Ascending aorta (tissue), 2 donors: Measurements from ENCODE around the gene CTSZ. TPM values are rescaled to one million over a fixed set of nuclear protein-coding genes. Genes with fewer than 3 reads are reported as not detected.

Experiments
- DNase-seq, 2 donors: peaks; one replicate each; pipeline ENCODE4 v3.0.0-alpha.2; 2019; ENCODE audit warnings: low spot score in 2 of 2
- H3K27ac ChIP-seq, 2 donors: fragments of 200-600 bp; sonication (generic); one replicate each; pipeline ENCODE4 v1.5.1; 2016 to 2017; ENCODE audit warnings: mild to moderate bottlenecking in 1 of 2
- H3K27me3 ChIP-seq: fragments of 200-600 bp; sonication (generic); one replicate; pipeline ENCODE4 v1.5.1; 2017
- H3K36me3 ChIP-seq, 2 donors: fragments of 200-600 bp; sonication (generic); one replicate each; pipeline ENCODE4 v1.5.1; 2016
- H3K4me1 ChIP-seq, 2 donors: fragments of 200-600 bp; sonication (generic); one replicate each; pipeline ENCODE4 v1.5.1; 2016 to 2017; ENCODE audit warnings: mild to moderate bottlenecking in 1 of 2
- H3K4me3 ChIP-seq, 2 donors: fragments of 200-600 bp; sonication (generic); one replicate each; pipeline ENCODE4 v1.5.1; 2016 to 2017; ENCODE audit warnings: mild to moderate bottlenecking in 1 of 2
- H3K9me3 ChIP-seq, 2 donors: fragments of 200-600 bp; sonication (generic); one replicate each; pipeline ENCODE4 v1.5.1; 2016
- CTCF ChIP-seq, 3 experiments: fragments of 200-600 bp in 2 of 3; fragments of 450-650 bp in 1 of 3; sonication (generic) in 2 of 3; IDR thresholded peaks; one replicate each; pipeline ENCODE4 v1.5.1; 2016 to 2019; ENCODE audit warnings: antibody characterized with exemption in 3 of 3, mild to moderate bottlenecking in 1 of 3, moderate library complexity in 1 of 3
- intact Hi-C: fragments of 100-400 bp; cut with DNase I; formaldehyde crosslinking; loops from one replicate; pipeline ENCODE4 v1.15.1; 2023
- total RNA-seq: library from RNA; depleted of rRNA; stranded (reverse); fragments of >200 nt; gene quantifications from one replicate; pipeline ENCODE4 v1.1.0, GENCODE V29; 2016

Gene CTSZ
- total RNA-seq, result 342 TPM

GRCh38 chr20:59006864-59007664 is at the start of gene CTSZ:
Gene CTSZ, minus strand, starts transcription at chr20:59007254. Its CDS starts 126 bp downstream, at chr20:59007128.
- H3K27me3 ChIP-seq, result no peaks in the 10 kb centered on the region
- H3K9me3 ChIP-seq, result no peaks in the 10 kb centered on the region
- no peak for TF ChIP-seq CTCF (IDR thresholded peaks at IDR 0.05)
- peak within 1 kb of the TSS; percentile 88 for H3K27ac ChIP-seq
- peak in 1 of 2 donors; percentile 73 for DNase-seq
- peak within 1 kb of the TSS; percentile 73 to 82 for H3K4me3 ChIP-seq
- intact Hi-C loops, result loop anchor here (1.0 to 5.0 kb wide), 4 partner anchors 24 to 99 kb away; partner anchors contain the start of genes NELFCD and PRELID3B
- peaks cover 16 to 38% of the 10 kb centered on the region in 2 donors for H3K4me1 ChIP-seq
- H3K36me3 ChIP-seq, result peaks cover 2% of the 10 kb centered on the region in 2 donors

DNA sequence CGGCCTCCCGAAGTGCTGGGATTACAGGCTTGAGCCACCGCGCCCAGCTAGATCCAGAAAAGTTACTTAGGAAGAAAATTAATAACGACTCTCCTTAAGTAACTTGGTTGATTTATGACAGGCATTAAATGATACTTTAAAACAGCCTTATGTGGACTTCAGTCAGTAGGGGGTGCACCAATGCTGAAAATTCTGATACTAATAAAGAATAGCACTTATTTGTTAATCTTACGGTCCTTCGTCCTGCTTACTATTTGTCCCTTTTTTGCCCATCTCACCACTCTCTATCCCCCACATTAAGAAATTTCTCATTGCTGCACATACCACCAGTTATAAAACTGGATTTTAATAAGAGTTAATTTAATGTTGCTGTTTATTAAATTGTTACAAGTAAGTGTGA is 48.2 kb upstream of the CTSZ start:
- no peaks in the 10 kb centered on the region for H3K9me3 ChIP-seq
- peak in 1 of 3 experiments; percentile 31 for TF ChIP-seq CTCF (IDR thresholded peaks at IDR 0.05)
- H3K36me3 ChIP-seq, result no peaks in the 10 kb centered on the region
- no peaks in the 10 kb centered on the region for H3K4me1 ChIP-seq
- H3K4me3 ChIP-seq, result no peak overlapping the region
- H3K27me3 ChIP-seq, result no peaks in the 10 kb centered on the region
- no peak for DNase-seq
- intact Hi-C loops, result no loop called here
- H3K27ac ChIP-seq, result no peak overlapping the region

DNA sequence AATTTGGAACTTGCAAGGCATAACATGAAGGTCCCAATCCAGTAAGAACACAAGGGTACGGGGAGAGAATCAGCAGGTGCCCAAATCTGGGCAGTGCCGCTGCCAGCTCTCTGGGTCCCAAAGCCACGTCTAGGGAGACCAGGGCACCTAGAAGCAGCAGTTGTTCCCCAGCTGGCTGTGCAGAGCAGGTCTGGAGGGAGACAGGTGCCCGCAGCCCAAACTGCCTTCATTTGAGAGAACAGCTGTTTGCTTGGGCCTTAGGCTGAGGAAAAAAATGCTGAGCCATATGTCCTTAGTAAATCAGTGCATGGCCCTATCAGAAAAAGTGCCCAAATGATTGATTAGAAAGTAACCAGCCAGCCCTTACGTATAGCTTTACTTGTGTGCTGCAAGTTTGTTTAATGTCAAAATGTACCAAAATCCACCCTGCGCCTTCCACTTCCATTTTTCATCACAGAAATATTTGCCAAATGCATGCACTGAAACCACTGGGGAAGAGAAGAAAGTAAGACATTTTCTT is 44.7 kb upstream of the CTSZ start:
- intact Hi-C loops, result no loop called here
- Histone ChIP-seq H3K27me3 (no peaks in the 10 kb centered on the region), H3K4me3 (no peak overlapping the region), H3K4me1 (no peaks in the 10 kb centered on the region), H3K9me3 (no peaks in the 10 kb centered on the region), H3K27ac (no peak overlapping the region), H3K36me3 (no peaks in the 10 kb centered on the region)
- no peak for DNase-seq
- no peak for TF ChIP-seq CTCF (IDR thresholded peaks at IDR 0.05)

GRCh38 chr20:59050437-59050836 is 43.4 kb upstream of the CTSZ start:
- Histone ChIP-seq H3K9me3 (no peaks in the 10 kb centered on the region), H3K4me1 (no peaks in the 10 kb centered on the region), H3K27me3 (no peaks in the 10 kb centered on the region), H3K27ac (no peak overlapping the region), H3K36me3 (no peaks in the 10 kb centered on the region), H3K4me3 (no peak overlapping the region)
- TF ChIP-seq CTCF (IDR thresholded peaks at IDR 0.05), result no peak
- intact Hi-C loops, result no loop called here
- no peak for DNase-seq

DNA sequence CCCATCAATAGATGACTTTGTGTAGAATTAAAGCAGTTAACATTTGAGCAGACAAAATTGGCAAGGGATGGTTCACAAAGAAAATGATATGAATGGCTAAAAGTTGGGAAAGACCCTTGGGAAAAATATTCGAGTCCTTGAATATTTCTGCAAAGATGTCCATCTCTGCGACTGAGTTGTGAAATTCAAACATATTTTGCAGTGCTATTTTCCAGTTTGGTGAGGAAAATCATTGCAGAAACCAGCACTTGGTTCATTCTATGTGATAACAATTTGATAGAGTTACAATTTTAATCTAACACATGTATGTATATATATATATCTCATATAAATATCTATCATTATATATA is 41.6 kb upstream of the CTSZ start:
- DNase-seq, result no peak
- Histone ChIP-seq H3K9me3 (no peaks in the 10 kb centered on the region), H3K36me3 (no peaks in the 10 kb centered on the region), H3K4me3 (no peak overlapping the region), H3K4me1 (no peaks in the 10 kb centered on the region), H3K27me3 (no peaks in the 10 kb centered on the region), H3K27ac (no peak overlapping the region)
- intact Hi-C loops, result no loop called here
- TF ChIP-seq CTCF (IDR thresholded peaks at IDR 0.05), result no peak
